GM18907 (cell line): ENCODE results near the gene MOXD1.
A peak's percentile ranks its signal among the peaks of the same experiment; 100 is the strongest.

ENCODE experiments used
- ATAC-seq: cut with Tn5 transposase; IDR thresholded peaks from one replicate; pipeline ENCODE4 v1.9.1; 2021; ENCODE audit warnings: mild to moderate bottlenecking, moderate library complexity; ENCODE audit not compliant: unreplicated experiment

The MOXD1 gene

GRCh38 chr6:132400555-132400882 is 756 bp downstream of the MOXD1 start:
- no peak for ATAC-seq

- ATAC-seq = no peak
These were observed 1.8 kb downstream of the MOXD1 start for GRCh38 chr6:132399376-132400074.

GRCh38 chr6:132395015-132395597 is 6.2 kb downstream of the MOXD1 start:
- ATAC-seq = no peak

GRCh38 chr6:132392792-132393191 is 8.5 kb downstream of the MOXD1 start:
- ATAC-seq = no peak

GRCh38 chr6:132392270-132392646 is 9.0 kb downstream of the MOXD1 start:
- no peak for ATAC-seq

- no peak for ATAC-seq
These were observed 9.6 kb downstream of the MOXD1 start for GRCh38 chr6:132391391-132392269.

- no peak for ATAC-seq
These were observed 10.8 kb downstream of the MOXD1 start for GRCh38 chr6:132390451-132390850.

- ATAC-seq = no peak
These were observed 11.3 kb downstream of the MOXD1 start for GRCh38 chr6:132390017-132390416.

- no peak for ATAC-seq
These were observed 13.0 kb downstream of the MOXD1 start for GRCh38 chr6:132388291-132388690.

GRCh38 chr6:132382630-132383175 is 18.6 kb downstream of the MOXD1 start:
- ATAC-seq = no peak

- no peak for ATAC-seq
These were observed 19.9 kb downstream of the MOXD1 start for GRCh38 chr6:132381381-132381780.

- ATAC-seq = no peak
These were observed 20.8 kb downstream of the MOXD1 start for GRCh38 chr6:132380358-132381029.

- no peak for ATAC-seq
These were observed 31.7 kb downstream of the MOXD1 start for GRCh38 chr6:132369526-132369925.

- ATAC-seq = no peak
These were observed 32.3 kb downstream of the MOXD1 start for GRCh38 chr6:132368916-132369481.

- ATAC-seq = peak; percentile 98
These were observed 35.9 kb downstream of the MOXD1 start for GRCh38 chr6:132365281-132365907.

GRCh38 chr6:132364306-132365074 is 36.8 kb downstream of the MOXD1 start:
- ATAC-seq = no peak

GRCh38 chr6:132362442-132363185 is 38.7 kb downstream of the MOXD1 start:
- ATAC-seq = no peak

- no peak for ATAC-seq
These were observed 40.2 kb downstream of the MOXD1 start for GRCh38 chr6:132361101-132361500.

- ATAC-seq = no peak
These were observed 41.4 kb downstream of the MOXD1 start for GRCh38 chr6:132359886-132360285.
